Skeletal muscle tissue (tissue), 4 donors: ENCODE data around the gene SPOCK3. TPM values are rescaled to one million over a fixed set of nuclear protein-coding genes. Genes with fewer than 3 reads are reported as not detected.

Source experiments
- H3K27ac ChIP-seq: one replicate; pipeline ENCODE4 v1.7.0; 2013; ENCODE audit warnings: mild to moderate bottlenecking, low read depth, low read length, inconsistent platforms
- H3K27me3 ChIP-seq, 3 donors: one replicate each; pipeline ENCODE4 v1.7.0; 2013; ENCODE audit warnings: low read length in 3 of 3; ENCODE audit not compliant: control insufficient read depth in 3 of 3, insufficient read depth in 3 of 3
- H3K36me3 ChIP-seq, 3 donors: one replicate each; pipeline ENCODE4 v1.7.0; 2013; ENCODE audit warnings: low read length in 3 of 3; ENCODE audit not compliant: control insufficient read depth in 3 of 3, insufficient read depth in 3 of 3
- H3K4me1 ChIP-seq, 3 donors: one replicate each; pipeline ENCODE4 v1.7.0; 2013; ENCODE audit warnings: low read length in 3 of 3, mild to moderate bottlenecking in 3 of 3; ENCODE audit not compliant: control insufficient read depth in 3 of 3, insufficient read depth in 3 of 3
- H3K4me3 ChIP-seq, 3 donors: one replicate each; pipeline ENCODE4 v1.7.0; 2013; ENCODE audit warnings: low read length in 3 of 3
- H3K9ac ChIP-seq, 3 donors: one replicate each; pipeline ENCODE4 v1.7.0; 2013; ENCODE audit warnings: low read length in 3 of 3, mild to moderate bottlenecking in 3 of 3, moderate library complexity in 2 of 3, low read depth in 1 of 3
- H3K9me3 ChIP-seq, 3 donors: one replicate each; pipeline ENCODE4 v1.7.0; 2013; ENCODE audit warnings: low read length in 3 of 3; ENCODE audit not compliant: control insufficient read depth in 3 of 3
- total RNA-seq: library from RNA; depleted of rRNA; stranded (reverse); fragments of >200 nt; gene quantifications from one replicate; pipeline ENCODE4 v1.2.3, GENCODE V29; 2014
- donor health status: Osteomylitis.

SPOCK3 gene
- total RNA-seq, 1 donor from 2014 or later = 1.0 TPM

- H3K36me3 ChIP-seq = no peaks in the 10 kb centered on the region
- H3K4me3 ChIP-seq = no peak overlapping the region
- H3K9me3 ChIP-seq = no peaks in the 10 kb centered on the region
- no peaks in the 10 kb centered on the region for H3K4me1 ChIP-seq
- H3K27me3 ChIP-seq = no peaks in the 10 kb centered on the region
- H3K9ac ChIP-seq = no peak overlapping the region
- H3K27ac ChIP-seq = no peak overlapping the region
Observed at GRCh38 chr4:166930464-166930863, 303.8 kb downstream of the SPOCK3 start.

GRCh38 chr4:166924424-166924823 lies 309.9 kb downstream of the SPOCK3 start:
- H3K4me3 ChIP-seq = no peak overlapping the region
- no peaks in the 10 kb centered on the region for H3K36me3 ChIP-seq
- no peaks in the 10 kb centered on the region for H3K9me3 ChIP-seq

GRCh38 chr4:166913926-166914325 lies 320.4 kb downstream of the SPOCK3 start:
- no peaks in the 10 kb centered on the region for H3K4me1 ChIP-seq

More at GRCh38 chr4:166924424-166924823, 309.9 kb downstream of the SPOCK3 start:
- no peaks in the 10 kb centered on the region for H3K4me1 ChIP-seq
- no peaks in the 10 kb centered on the region for H3K27me3 ChIP-seq
- no peak overlapping the region for H3K27ac ChIP-seq
- H3K9ac ChIP-seq = no peak overlapping the region

GRCh38 chr4:166903408-166903807 lies 330.9 kb downstream of the SPOCK3 start:
- no peak overlapping the region for H3K27ac ChIP-seq
- H3K4me3 ChIP-seq = no peak overlapping the region
- no peaks in the 10 kb centered on the region for H3K36me3 ChIP-seq
- no peaks in the 10 kb centered on the region for H3K27me3 ChIP-seq
- H3K4me1 ChIP-seq = no peaks in the 10 kb centered on the region
- H3K9ac ChIP-seq = no peak overlapping the region
- no peaks in the 10 kb centered on the region for H3K9me3 ChIP-seq

More at GRCh38 chr4:166913926-166914325, 320.4 kb downstream of the SPOCK3 start:
- Histone ChIP-seq H3K9ac (no peak overlapping the region), H3K9me3 (no peaks in the 10 kb centered on the region), H3K4me3 (no peak overlapping the region), H3K27me3 (no peaks in the 10 kb centered on the region), H3K36me3 (no peaks in the 10 kb centered on the region), H3K27ac (no peak overlapping the region)

- no peak overlapping the region for H3K9ac ChIP-seq
- H3K4me1 ChIP-seq = no peaks in the 10 kb centered on the region
- no peaks in the 10 kb centered on the region for H3K9me3 ChIP-seq
- H3K4me3 ChIP-seq = no peak overlapping the region
- no peak overlapping the region for H3K27ac ChIP-seq
- H3K36me3 ChIP-seq = no peaks in the 10 kb centered on the region
- H3K27me3 ChIP-seq = no peaks in the 10 kb centered on the region
Observed at GRCh38 chr4:166902941-166903340, 331.4 kb downstream of the SPOCK3 start.

- Histone ChIP-seq H3K27me3 (no peaks in the 10 kb centered on the region), H3K27ac (no peak overlapping the region), H3K4me3 (no peak overlapping the region), H3K4me1 (no peaks in the 10 kb centered on the region), H3K9ac (no peak overlapping the region), H3K9me3 (no peaks in the 10 kb centered on the region), H3K36me3 (no peaks in the 10 kb centered on the region)
Observed at GRCh38 chr4:166896254-166896653, 338.0 kb downstream of the SPOCK3 start.

GRCh38 chr4:166895771-166896170 lies 338.5 kb downstream of the SPOCK3 start:
- H3K27me3 ChIP-seq = no peaks in the 10 kb centered on the region
- no peaks in the 10 kb centered on the region for H3K36me3 ChIP-seq
- H3K4me3 ChIP-seq = no peak overlapping the region
- no peaks in the 10 kb centered on the region for H3K9me3 ChIP-seq
- no peak overlapping the region for H3K9ac ChIP-seq
- no peaks in the 10 kb centered on the region for H3K4me1 ChIP-seq
- H3K27ac ChIP-seq = no peak overlapping the region

- Histone ChIP-seq H3K36me3 (no peaks in the 10 kb centered on the region), H3K9ac (no peak overlapping the region), H3K4me1 (no peaks in the 10 kb centered on the region), H3K9me3 (no peaks in the 10 kb centered on the region), H3K4me3 (no peak overlapping the region), H3K27ac (no peak overlapping the region), H3K27me3 (no peaks in the 10 kb centered on the region)
Observed at GRCh38 chr4:166887457-166887856, 346.8 kb downstream of the SPOCK3 start.

- Histone ChIP-seq H3K9me3 (no peaks in the 10 kb centered on the region), H3K27ac (no peak overlapping the region), H3K36me3 (no peaks in the 10 kb centered on the region), H3K27me3 (no peaks in the 10 kb centered on the region), H3K4me1 (no peaks in the 10 kb centered on the region), H3K4me3 (no peak overlapping the region), H3K9ac (no peak overlapping the region)
Observed at GRCh38 chr4:166886718-166887117, 347.6 kb downstream of the SPOCK3 start.

- Histone ChIP-seq H3K4me3 (no peak overlapping the region), H3K9ac (no peak overlapping the region)
Observed at GRCh38 chr4:166882221-166882620, 352.1 kb downstream of the SPOCK3 start.

GRCh38 chr4:166875821-166876220 lies 358.5 kb downstream of the SPOCK3 start:
- Histone ChIP-seq H3K4me1 (no peaks in the 10 kb centered on the region), H3K9me3 (no peaks in the 10 kb centered on the region), H3K27ac (no peak overlapping the region), H3K4me3 (no peak overlapping the region), H3K9ac (no peak overlapping the region), H3K36me3 (no peaks in the 10 kb centered on the region), H3K27me3 (no peaks in the 10 kb centered on the region)

More at GRCh38 chr4:166882221-166882620, 352.1 kb downstream of the SPOCK3 start:
- no peak overlapping the region for H3K27ac ChIP-seq
- H3K4me1 ChIP-seq = no peaks in the 10 kb centered on the region
- H3K27me3 ChIP-seq = no peaks in the 10 kb centered on the region
- H3K36me3 ChIP-seq = no peaks in the 10 kb centered on the region
- H3K9me3 ChIP-seq = no peaks in the 10 kb centered on the region
